BJ (cell line): ENCODE measurements around the gene PADI3. TPM values are rescaled to one million over a fixed set of nuclear protein-coding genes. Genes with fewer than 3 reads are reported as not detected.

ENCODE experiments used
- CTCF ChIA-PET: fragments of 350-600 bp; formaldehyde crosslinking; extraction: SDS; loops from one replicate; lab custom pipeline; 2021; ENCODE audit warnings: antibody characterized with exemption, inconsistent platforms; lab: Yijun Ruan, JAX
- POLR2A ChIA-PET: fragments of 300-600 bp; sonication (Branson Sonifier 250); formaldehyde crosslinking; extraction: SDS; loops from one replicate; lab custom pipeline; 2021; ENCODE audit warnings: antibody characterized with exemption; lab: Charles Lee
- DNase-seq: peaks from one replicate; pipeline ENCODE4 v3.0.0-alpha.2; 2011; ENCODE audit warnings: low read depth
- H3K27me3 ChIP-seq: 2 replicates; pipeline ENCODE4 v1.6.0; 2011; ENCODE audit warnings: low read length; ENCODE audit not compliant: control insufficient read depth, insufficient read depth
- H3K36me3 ChIP-seq: 2 replicates; pipeline ENCODE4 v1.5.1; 2011; ENCODE audit warnings: low read length; ENCODE audit not compliant: control insufficient read depth, insufficient read depth
- H3K4me3 ChIP-seq: 2 replicates; pipeline ENCODE4 v1.5.1; 2011; ENCODE audit warnings: low read depth, mild to moderate bottlenecking, control low read depth, low read length
- CTCF ChIP-seq: IDR thresholded peaks from 2 replicates; pipeline ENCODE4 v1.5.1; 2011; ENCODE audit warnings: low read depth, mild to moderate bottlenecking, control low read depth, inconsistent platforms, low read length, moderate library complexity; ENCODE audit not compliant: insufficient read depth
- polyA plus RNA-seq: library from polyadenylated mRNA; depleted of rRNA; stranded (reverse); fragments of >200 nt; gene quantifications from 2 replicates; pipeline ENCODE4 v1.2.3, GENCODE V29; 2011

Gene PADI3
- polyA plus RNA-seq, 1 experiment: not detected

GRCh38 chr1:17307329-17307728 is 58.4 kb downstream of the PADI3 start:
- H3K36me3 ChIP-seq: no peaks in the 10 kb centered on the region
- no peak for TF ChIP-seq CTCF
- CTCF ChIA-PET: interaction anchor here (1.1 kb wide), 1 partner anchor 70 kb away, joined by 3 read pairs; no protein-coding TSS in a partner anchor
- H3K27me3 ChIP-seq: peaks cover 12% of the 10 kb centered on the region
- no peak overlapping the region for H3K4me3 ChIP-seq
- DNase-seq: no peak
- POLR2A ChIA-PET: no interaction called here

- TF ChIP-seq CTCF: no peak
- Histone ChIP-seq H3K36me3 (no peaks in the 10 kb centered on the region), H3K4me3 (no peak within 1 kb of the TSS), H3K27me3 (peaks cover 12% of the 10 kb centered on the region)
- no peak for DNase-seq
- CTCF ChIA-PET: interaction anchor here (1.1 kb wide), 1 partner anchor 71 kb away, joined by 3 read pairs; no protein-coding TSS in a partner anchor
- POLR2A ChIA-PET: no interaction called here
Observed at GRCh38 chr1:17307946-17308345, 59.0 kb downstream of the PADI3 start, which contains the start of gene PADI4. TSS of gene PADI4 (plus strand) at chr1:17308197. CDS start at chr1:17308223, 26 bp downstream.

DNA sequence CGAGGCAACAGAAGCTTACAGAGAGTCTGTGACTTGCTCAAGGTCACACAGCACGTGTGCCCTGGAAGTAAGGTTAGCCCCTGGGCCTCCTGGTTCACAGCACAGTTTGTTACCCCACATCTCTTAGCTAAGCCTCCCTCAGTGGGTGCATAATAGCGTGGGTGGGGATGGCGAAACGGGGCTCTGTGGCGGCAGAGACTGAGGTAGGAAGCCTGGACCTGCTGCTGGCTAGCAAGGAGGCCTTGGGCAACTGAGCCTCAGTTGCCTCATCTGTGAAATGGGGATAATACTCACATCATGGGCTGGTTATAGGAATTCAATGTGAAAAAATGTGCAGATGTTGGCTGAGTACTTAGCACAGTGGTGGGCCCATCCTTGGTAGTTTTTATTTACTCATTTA is 59.7 kb downstream of the PADI3 start:
- no peak for TF ChIP-seq CTCF
- ChIA-PET CTCF (no interaction called here), POLR2A (no interaction called here)
- DNase-seq: no peak
- no peak overlapping the region for H3K4me3 ChIP-seq
- H3K27me3 ChIP-seq: peaks cover 12% of the 10 kb centered on the region
- H3K36me3 ChIP-seq: no peaks in the 10 kb centered on the region

GRCh38 chr1:17309426-17310067 is 60.6 kb downstream of the PADI3 start:
- no peak for TF ChIP-seq CTCF
- ChIA-PET POLR2A (no interaction called here), CTCF (no interaction called here)
- Histone ChIP-seq H3K36me3 (no peaks in the 10 kb centered on the region), H3K4me3 (no peak overlapping the region), H3K27me3 (peaks cover 13% of the 10 kb centered on the region)
- DNase-seq: no peak

DNA sequence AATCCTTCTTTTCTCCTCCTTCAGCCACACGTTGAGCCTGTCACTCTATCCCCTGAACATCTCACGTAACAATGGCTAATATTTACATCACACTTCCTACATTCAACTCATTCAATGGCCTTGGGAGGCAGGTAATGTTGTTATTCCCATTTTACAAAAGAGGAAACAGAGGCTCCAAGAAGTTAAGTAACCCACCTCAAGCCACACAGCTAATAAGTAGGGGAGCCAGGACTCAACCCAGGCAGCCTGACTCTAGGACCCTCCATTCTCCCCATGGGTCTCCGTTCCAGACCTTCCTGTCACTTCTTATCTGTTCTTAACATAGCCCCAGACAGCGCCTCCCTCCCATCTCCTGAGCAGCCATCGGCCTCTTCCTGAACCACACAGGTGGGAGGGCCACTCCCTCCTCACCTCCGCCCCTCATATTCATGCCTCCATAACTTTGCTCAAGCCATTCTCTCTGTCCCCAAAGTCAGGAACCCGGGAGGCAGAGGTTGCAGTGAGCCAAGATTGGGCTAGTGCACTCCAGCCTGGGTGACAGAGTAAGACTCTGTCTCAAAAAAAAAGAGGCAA is 61.3 kb downstream of the PADI3 start:
- ChIA-PET POLR2A (no interaction called here), CTCF (interaction anchor here (1.1 kb wide), 1 partner anchor 185 kb away, joined by 3 read pairs; no protein-coding TSS in a partner anchor)
- Histone ChIP-seq H3K36me3 (no peaks in the 10 kb centered on the region), H3K4me3 (no peak overlapping the region), H3K27me3 (peaks cover 17% of the 10 kb centered on the region)
- TF ChIP-seq CTCF: no peak
- DNase-seq: no peak
